K562 (cell line): Measurements from ENCODE around the gene KATNB1. TPM values are rescaled to one million over a fixed set of nuclear protein-coding genes. Genes with fewer than 3 reads are reported as not detected.

Experiments
- ATAC-seq: fragments of 200-7000 bp; cut with Tn5 transposase; 3 replicates; pipeline ENCODE4 v1.9.1; 2020; ENCODE audit warnings: moderate library complexity
- BruUV-seq: library from RNA; stranded (reverse); fragments of 400-500 nt; replicated peaks from 2 replicates; lab custom pipeline; 2021; lab: Mats Ljungman, UMichigan
- CTCF ChIA-PET: fragments of 300-600 bp; formaldehyde crosslinking; extraction: SDS; loops from one replicate; lab custom pipeline; 2021; ENCODE audit warnings: low intra/inter-chr PET ratio; lab: Yijun Ruan, JAX
- POLR2A ChIA-PET: fragments of 300-600, 350-650 bp; sonication (Branson Sonifier 250); formaldehyde crosslinking; extraction: SDS; loops from one replicate; lab custom pipeline; 2021; ENCODE audit warnings: antibody characterized with exemption, inconsistent platforms; lab: Yijun Ruan, JAX
- DNase-seq, 4 experiments: peaks; one replicate each; pipeline versions ENCODE4 v3.0.0 to v3.0.0-alpha.2; 2011 to 2018; ENCODE audit warnings: low spot score in 3 of 4, mixed read lengths in 3 of 4; ENCODE audit errors: extremely low read depth in 1 of 4
- FAIRE-seq: peaks from 2 replicates; lab custom pipeline; 2011; peaks lifted over from hg19 to GRCh38; lab: Jason Lieb, UNC
- H2AFZ ChIP-seq: 2 replicates; pipeline ENCODE4 v1.6.0; 2011; ENCODE audit warnings: low read depth, low read length, control low read depth, inconsistent platforms
- H3K27ac ChIP-seq: fragments of 200-600 bp; 3 replicates; pipeline ENCODE4 v1.8.0; 2011; ENCODE audit warnings: low read depth, mild to moderate bottlenecking, control low read depth, inconsistent platforms, low read length, moderate library complexity, mixed read lengths; ENCODE audit errors: extremely low read depth
- H3K27me3 ChIP-seq, 2 experiments: fragments of 300-600 bp in 1 of 2; 2 replicates in 1 of 2; 3 replicates in 1 of 2; pipeline versions ENCODE4 v1.6.0 to v1.8.0; 2011; ENCODE audit warnings: inconsistent platforms in 2 of 2, low read length in 2 of 2, mild to moderate bottlenecking in 1 of 2, mixed read lengths in 1 of 2, moderate library complexity in 1 of 2; ENCODE audit not compliant: control insufficient read depth in 2 of 2, insufficient read depth in 2 of 2
- H3K36me3 ChIP-seq: fragments of 300-600 bp; 3 replicates; pipeline ENCODE4 v1.8.0; 2011; ENCODE audit warnings: mild to moderate bottlenecking, low read length, inconsistent platforms; ENCODE audit not compliant: control insufficient read depth, insufficient read depth
- H3K4me1 ChIP-seq, 2 experiments: fragments of 200-600 bp in 1 of 2; replicated peaks in 1 of 2; 2 replicates in 1 of 2; 3 replicates in 1 of 2; pipeline versions ENCODE4 v1.5.1 to v1.8.0; 2011; ENCODE audit warnings: inconsistent platforms in 2 of 2, low read length in 2 of 2, mild to moderate bottlenecking in 1 of 2, mixed read lengths in 1 of 2, moderate library complexity in 1 of 2; ENCODE audit not compliant: control insufficient read depth in 2 of 2, insufficient read depth in 2 of 2
- H3K4me2 ChIP-seq: 2 replicates; pipeline ENCODE4 v1.6.1; 2011; ENCODE audit warnings: low read length, control low read depth, inconsistent platforms, mixed read lengths; ENCODE audit not compliant: insufficient read depth
- H3K4me3 ChIP-seq: fragments of 200-600 bp; sonication (generic), shearing (Covaris generic); 2 replicates; pipeline ENCODE4 v1.5.1; 2016; ENCODE audit warnings: control low read depth, inconsistent platforms
- H3K79me2 ChIP-seq: fragments of 200-600 bp; 3 replicates; pipeline ENCODE4 v1.8.0; 2011; ENCODE audit warnings: low read length, inconsistent platforms; ENCODE audit not compliant: control insufficient read depth, insufficient read depth
- H3K9ac ChIP-seq, 2 experiments: 2 replicates each; pipeline versions ENCODE4 v1.6.0 to v1.6.1; 2011; ENCODE audit warnings: low read depth in 2 of 2, low read length in 2 of 2, control low read depth in 1 of 2, inconsistent platforms in 1 of 2, mild to moderate bottlenecking in 1 of 2, mixed read lengths in 1 of 2; ENCODE audit not compliant: insufficient read depth in 1 of 2
- H3K9me1 ChIP-seq: one replicate; pipeline ENCODE4 v1.6.0; 2011; ENCODE audit warnings: inconsistent platforms, mild to moderate bottlenecking, low read length, moderate library complexity; ENCODE audit not compliant: control insufficient read depth, insufficient read depth
- H3K9me3 ChIP-seq: replicated peaks from 2 replicates; pipeline ENCODE4 v1.5.1; 2011; ENCODE audit warnings: low read depth, low read length, inconsistent platforms; ENCODE audit not compliant: control insufficient read depth, insufficient read depth
- H4K20me1 ChIP-seq: replicated peaks from 2 replicates; pipeline ENCODE4 v1.6.1; 2011; ENCODE audit warnings: low read length, inconsistent platforms, mixed read lengths; ENCODE audit not compliant: control insufficient read depth, insufficient read depth
- ATF3 ChIP-seq, 2 experiments: fragments of 450-650 bp in 1 of 2; sonication (generic) in 1 of 2; formaldehyde crosslinking in 1 of 2; IDR thresholded peaks in 1 of 2; conservative IDR thresholded peaks in 1 of 2; 2 replicates each; pipeline versions ENCODE4 v1.6.1 to v1.8.1; 2016 to 2023; ENCODE audit warnings: mild to moderate bottlenecking in 2 of 2, moderate library complexity in 2 of 2, inconsistent platforms in 1 of 2, missing genetic modification reagents in 1 of 2
- GABPB1 ChIP-seq: sonication (generic); formaldehyde crosslinking; IDR thresholded peaks from 2 replicates; pipeline ENCODE4 v1.8.0; 2022; ENCODE audit warnings: mild to moderate bottlenecking, missing genetic modification reagents
- ZBTB33 ChIP-seq: sonication (generic); formaldehyde crosslinking; IDR thresholded peaks from 2 replicates; pipeline ENCODE4 v1.8.1; 2023; ENCODE audit warnings: mild to moderate bottlenecking, missing genetic modification reagents
- WGBS: fragments of 100-300 bp; shearing (Covaris generic); methylation state at CpG from one replicate; pipeline ENCODE4 v1.1.6; 2016; ENCODE audit warnings: low coverage, mixed read lengths; ENCODE audit not compliant: insufficient coverage; ENCODE audit errors: missing lambda C conversion rate; 5-methylcytosine and 5-hydroxymethylcytosine counted together
- in situ Hi-C: fragments of 300-500 bp; cut with MboI; formaldehyde crosslinking; loops from 4 replicates; pipeline ENCODE4 v1.15.0; 2018; ENCODE audit warnings: inconsistent platforms, mixed read lengths
- intact Hi-C: fragments of 100-400 bp; cut with micrococcal nuclease; formaldehyde crosslinking; loops from 2 replicates; pipeline ENCODE4 v1.14.2; 2022
- polyA plus RNA-seq, 8 experiments: library from polyadenylated mRNA; depleted of rRNA in 4 of 8; stranded (reverse) in 5 of 8; unstranded in 3 of 8; fragments of >200 nt; fragmentation: Nextera tagmentation in 2 of 8; fragmentation: Illumina TruSeq in 1 of 8; extraction: Ambion mirVana in 2 of 8; extraction: Trizol in 1 of 8; gene quantifications; 2 replicates each; pipeline versions ENCODE4 v1.2.1 to v1.2.3, GENCODE V29; 2011 to 2014; ENCODE audit warnings: inconsistent platforms in 1 of 8, missing spikeins in 1 of 8
- total RNA-seq, 7 experiments: library from RNA; depleted of rRNA in 6 of 7; stranded (reverse); fragments of >200 nt in 6 of 7; fragmentation: Illumina TruSeq in 2 of 7; extraction: Trizol in 2 of 7; gene quantifications; 2 replicates each; pipeline versions ENCODE4 v1.2.1 to v1.2.3, GENCODE V29; 2011 to 2021; ENCODE audit warnings: low replicate concordance in 1 of 7

KATNB1 gene
- total and polyA plus RNA-seq, 9 of the 15 experiments (the other 6 are each of a cell fraction or from before 2014, with no cell fraction given) = 1.2 to 52.6 (median 21.9) TPM

GRCh38 chr16:57725976-57726375 lies 9.6 kb upstream of the KATNB1 start:
- no peak overlapping the region for H3K9ac ChIP-seq
- no peaks in the 10 kb centered on the region for H3K79me2 ChIP-seq
- H2AFZ ChIP-seq = no peak overlapping the region
- H3K4me1 ChIP-seq = peaks cover 12 to 20% of the 10 kb centered on the region in 2 experiments
- 0 out of 5 replicates have a peak, but pooled peaks cover 0 to 5% of the 10 kb centered on the region in 2 experiments for H3K27me3 ChIP-seq
- no peak for DNase-seq
- H3K4me2 ChIP-seq = no peak overlapping the region
- H3K9me1 ChIP-seq = no peaks in the 10 kb centered on the region
- ChIA-PET CTCF (no interaction called here), POLR2A (interaction anchor here (0.6 to 2.5 kb wide), 2 partner anchors 10 to 321 kb away, joined by 3 to 12 read pairs; partner anchors contain the start of gene KATNB1)
- WGBS = 49% methylated on average over 26 of the region's 30 CpGs
- TF ChIP-seq ZBTB33 (CRISPR knock-in tag) (peak; percentile 98), GABPB1 (CRISPR knock-in tag) (no peak), ATF3 (IDR thresholded peaks at IDR 0.05) (peak; percentile 46; the same call in 1 of the 2 replicates), ATF3 (CRISPR knock-in tag; conservative IDR thresholded peaks at IDR 0.05) (no peak)
- ATAC-seq = no peak
- in situ Hi-C loops = no loop called here
- no peak overlapping the region for H3K27ac ChIP-seq
- no TSS peak for BruUV-seq
- intact Hi-C loops = no loop called here
- H3K36me3 ChIP-seq = no peaks in the 10 kb centered on the region
- H4K20me1 ChIP-seq = no peaks in the 10 kb centered on the region
- FAIRE-seq = no peak
- H3K4me3 ChIP-seq = no peak overlapping the region
- H3K9me3 ChIP-seq = no peaks in the 10 kb centered on the region
